ENCODE data around the gene SFXN5.

Gene SFXN5

DNA sequence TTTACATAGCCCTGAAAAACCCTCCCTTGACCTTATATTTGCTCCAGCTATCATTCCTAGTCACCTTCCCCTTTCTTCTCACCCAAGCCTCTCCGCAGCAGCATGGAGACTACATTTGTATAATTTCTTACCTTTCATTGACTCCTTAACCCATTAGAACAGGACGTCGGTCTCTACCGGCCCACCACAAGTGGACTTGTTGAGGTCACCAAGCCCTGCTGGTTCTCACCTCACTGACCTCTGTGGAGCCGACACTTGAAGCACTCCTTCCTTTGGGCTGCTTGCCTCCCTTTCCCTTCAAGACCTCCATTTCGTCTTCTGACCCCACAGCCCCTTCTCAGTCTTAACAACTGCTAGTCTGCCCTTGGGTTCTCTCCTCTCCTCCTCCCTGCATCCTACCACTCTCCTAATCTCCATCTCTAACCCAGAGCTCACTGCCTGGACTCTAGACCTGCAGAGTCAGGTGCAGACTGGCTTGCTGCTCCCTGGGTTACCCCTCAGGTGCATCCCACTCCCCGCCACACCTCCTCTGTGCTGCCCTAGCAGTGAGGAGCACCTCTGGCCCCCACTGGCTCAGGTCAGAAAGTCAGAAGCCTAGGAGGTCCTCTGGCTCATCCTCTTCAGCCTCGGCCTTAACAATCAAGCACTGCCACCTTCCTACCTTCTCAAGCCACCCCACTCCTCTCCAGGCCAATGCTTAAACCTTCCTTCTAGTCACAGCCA is 5.3 kb upstream of the SFXN5 start:
- no peak for ATAC-seq (ENCODE audit: low read depth)
- no peaks in the 10 kb centered on the region for H3K4me1 ChIP-seq (ENCODE audit: insufficient read depth, poor library complexity, severe bottlenecking)
- H3K36me3 ChIP-seq (ENCODE audit: low read depth), result no peaks in the 10 kb centered on the region; the same call in 1 of the 2 replicates
- no peaks in the 10 kb centered on the region for H3K9me3 ChIP-seq (ENCODE audit: severe bottlenecking)
- no peak overlapping the region for H3K4me3 ChIP-seq (ENCODE audit: severe bottlenecking)
- TF ChIP-seq, protein P1, sequence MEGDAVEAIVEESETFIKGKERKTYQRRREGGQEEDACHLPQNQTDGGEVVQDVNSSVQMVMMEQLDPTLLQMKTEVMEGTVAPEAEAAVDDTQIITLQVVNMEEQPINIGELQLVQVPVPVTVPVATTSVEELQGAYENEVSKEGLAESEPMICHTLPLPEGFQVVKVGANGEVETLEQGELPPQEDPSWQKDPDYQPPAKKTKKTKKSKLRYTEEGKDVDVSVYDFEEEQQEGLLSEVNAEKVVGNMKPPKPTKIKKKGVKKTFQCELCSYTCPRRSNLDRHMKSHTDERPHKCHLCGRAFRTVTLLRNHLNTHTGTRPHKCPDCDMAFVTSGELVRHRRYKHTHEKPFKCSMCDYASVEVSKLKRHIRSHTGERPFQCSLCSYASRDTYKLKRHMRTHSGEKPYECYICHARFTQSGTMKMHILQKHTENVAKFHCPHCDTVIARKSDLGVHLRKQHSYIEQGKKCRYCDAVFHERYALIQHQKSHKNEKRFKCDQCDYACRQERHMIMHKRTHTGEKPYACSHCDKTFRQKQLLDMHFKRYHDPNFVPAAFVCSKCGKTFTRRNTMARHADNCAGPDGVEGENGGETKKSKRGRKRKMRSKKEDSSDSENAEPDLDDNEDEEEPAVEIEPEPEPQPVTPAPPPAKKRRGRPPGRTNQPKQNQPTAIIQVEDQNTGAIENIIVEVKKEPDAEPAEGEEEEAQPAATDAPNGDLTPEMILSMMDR (IDR thresholded peaks at IDR 0.05; ENCODE audit: poor library complexity, severe bottlenecking), result no peak
- DNase-seq (ENCODE audit: low spot score), result no peak
- no peak overlapping the region for H3K27ac ChIP-seq (ENCODE audit: poor library complexity, severe bottlenecking)
- no peaks in the 10 kb centered on the region for H3K27me3 ChIP-seq (ENCODE audit: insufficient read depth, poor library complexity, severe bottlenecking)

DNA sequence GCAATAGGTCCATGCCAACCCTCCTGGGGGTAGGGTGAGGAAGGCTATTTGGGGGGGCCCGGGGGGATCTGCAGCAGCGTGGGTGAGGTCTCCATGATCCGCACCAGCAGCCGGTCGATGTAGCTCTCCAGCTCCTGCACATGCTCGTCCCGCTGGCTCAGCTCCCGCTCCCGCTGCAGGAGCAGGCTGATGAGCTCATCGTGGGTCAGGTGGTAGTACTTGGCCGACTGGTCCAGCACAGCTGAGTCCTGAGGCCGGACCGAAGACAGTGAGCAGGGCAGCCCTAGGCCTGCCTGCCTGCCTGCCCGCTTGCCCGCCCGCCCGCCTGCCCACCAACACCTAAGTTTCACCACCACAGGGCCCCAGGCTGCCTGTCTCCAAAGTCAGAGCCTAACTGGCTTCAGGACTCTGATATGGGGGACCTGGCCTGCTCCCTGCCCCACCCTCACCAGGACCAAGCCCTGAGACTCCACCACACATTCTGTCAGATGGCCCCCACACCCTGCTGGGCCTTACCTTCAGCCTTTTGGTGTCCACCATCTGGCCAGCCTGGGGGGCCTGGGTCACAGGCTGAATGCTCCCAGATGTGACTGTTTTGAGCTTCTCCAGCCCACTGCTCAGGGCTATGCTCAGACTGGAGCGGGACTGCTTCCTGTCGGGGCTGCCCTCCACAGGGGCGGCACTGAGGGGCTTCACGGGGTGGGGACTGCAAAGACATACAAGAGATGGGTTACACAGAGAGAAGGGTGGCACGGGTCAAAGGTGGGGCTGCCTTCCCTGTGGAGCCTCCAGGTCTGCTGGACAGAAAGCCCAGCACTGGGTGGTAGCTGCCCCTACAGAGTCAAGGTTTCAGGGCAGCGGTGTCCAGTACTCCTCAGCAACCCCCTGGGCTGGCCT is 4.2 kb upstream of the SFXN5 start:
- no peak for ATAC-seq (ENCODE audit: low read depth)
- Histone ChIP-seq H3K9me3 (ENCODE audit: severe bottlenecking) (no peaks in the 10 kb centered on the region), H3K4me1 (ENCODE audit: insufficient read depth, poor library complexity, severe bottlenecking) (no peaks in the 10 kb centered on the region), H3K27ac (ENCODE audit: poor library complexity, severe bottlenecking) (no peak overlapping the region), H3K4me3 (ENCODE audit: severe bottlenecking) (no peak overlapping the region), H3K27me3 (ENCODE audit: insufficient read depth, poor library complexity, severe bottlenecking) (no peaks in the 10 kb centered on the region), H3K36me3 (ENCODE audit: low read depth) (no peaks in the 10 kb centered on the region; the same call in 1 of the 2 replicates)
- no peak for DNase-seq (ENCODE audit: low spot score)
- TF ChIP-seq, protein P1 (IDR thresholded peaks at IDR 0.05; ENCODE audit: poor library complexity, severe bottlenecking), result no peak

DNA sequence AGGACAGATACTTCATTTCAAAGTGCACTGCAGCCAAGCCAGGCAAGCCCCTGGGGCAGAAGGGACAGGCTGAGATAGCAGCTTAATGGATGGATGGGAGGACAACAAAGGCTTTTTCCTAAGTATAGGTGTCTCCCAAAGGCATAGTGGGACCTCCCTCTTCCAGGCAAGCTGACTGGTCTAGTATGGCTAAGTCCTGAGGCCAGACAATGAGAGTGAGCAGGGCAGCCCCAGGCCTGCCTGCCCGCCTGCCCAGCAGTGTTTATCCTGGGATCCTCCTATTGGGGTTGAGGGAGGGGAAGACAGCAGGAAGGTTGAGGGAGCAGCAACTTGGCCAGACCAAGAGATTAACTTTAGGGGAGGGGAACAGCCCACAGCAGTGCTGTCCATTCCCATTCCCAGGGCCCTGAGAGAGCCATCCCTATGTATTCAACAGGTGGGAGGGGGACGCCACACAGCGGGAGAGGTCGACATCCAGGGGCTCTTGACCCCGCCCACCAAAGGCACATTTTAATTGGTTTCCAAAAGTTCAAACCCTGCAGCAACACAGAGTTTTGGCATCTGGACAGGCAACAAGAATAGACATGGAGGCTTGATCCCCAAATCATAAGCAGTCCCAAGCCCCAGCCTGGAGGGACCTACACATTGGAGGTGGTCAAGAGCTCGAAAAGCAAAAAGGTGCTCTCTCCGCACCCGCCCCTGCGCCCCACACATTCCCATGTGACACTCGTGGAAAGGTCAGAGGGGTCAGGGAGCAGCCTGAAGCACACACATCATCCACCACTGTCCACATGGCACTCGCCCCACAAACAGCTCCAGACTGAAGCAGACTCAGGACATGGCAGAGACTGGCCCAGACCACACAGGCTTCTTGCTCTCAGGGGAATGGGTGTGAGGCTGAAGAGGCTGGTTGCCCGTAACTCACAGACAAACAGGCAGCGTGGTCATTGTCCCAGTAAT is 2.9 kb upstream of the SFXN5 start:
- Histone ChIP-seq H3K4me3 (ENCODE audit: severe bottlenecking) (no peak overlapping the region), H3K27me3 (ENCODE audit: insufficient read depth, poor library complexity, severe bottlenecking) (no peaks in the 10 kb centered on the region), H3K9me3 (ENCODE audit: severe bottlenecking) (no peaks in the 10 kb centered on the region), H3K4me1 (ENCODE audit: insufficient read depth, poor library complexity, severe bottlenecking) (peaks cover 5% of the 10 kb centered on the region), H3K27ac (ENCODE audit: poor library complexity, severe bottlenecking) (no peak overlapping the region), H3K36me3 (ENCODE audit: low read depth) (no peaks in the 10 kb centered on the region; the same call in 1 of the 2 replicates)
- ATAC-seq (ENCODE audit: low read depth) (no peak), DNase-seq (ENCODE audit: low spot score) (no peak)
- TF ChIP-seq, protein P1 (IDR thresholded peaks at IDR 0.05; ENCODE audit: poor library complexity, severe bottlenecking), result no peak

DNA sequence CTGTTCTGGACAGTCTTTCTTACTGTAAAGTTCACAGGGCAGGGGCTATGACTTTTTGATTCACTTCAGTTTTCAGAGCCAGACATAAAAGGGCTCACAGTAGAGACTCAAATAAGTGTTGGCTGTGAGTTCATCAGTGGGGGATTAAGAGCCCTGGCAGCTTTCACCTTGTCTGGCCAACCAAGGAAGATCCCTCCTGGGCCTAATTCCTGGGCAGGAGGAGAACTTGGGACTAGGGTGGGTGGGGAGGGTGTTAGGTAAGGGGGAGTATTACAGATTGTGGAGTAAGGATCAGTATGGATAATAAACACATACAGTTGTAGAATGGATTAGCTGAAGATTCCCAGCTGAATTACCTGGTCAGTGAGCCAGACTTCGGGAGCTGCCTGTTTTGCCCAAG is 904 bp upstream of the SFXN5 start:
- Histone ChIP-seq H3K4me3 (ENCODE audit: severe bottlenecking) (peak overlapping the region; percentile 84), H3K9me3 (ENCODE audit: severe bottlenecking) (no peaks in the 10 kb centered on the region), H3K27ac (ENCODE audit: poor library complexity, severe bottlenecking) (peak overlapping the region; percentile 61), H3K4me1 (ENCODE audit: insufficient read depth, poor library complexity, severe bottlenecking) (peaks cover 13% of the 10 kb centered on the region), H3K27me3 (ENCODE audit: insufficient read depth, poor library complexity, severe bottlenecking) (no peaks in the 10 kb centered on the region), H3K36me3 (ENCODE audit: low read depth) (no peaks in the 10 kb centered on the region)
- no peak for ATAC-seq (ENCODE audit: low read depth)
- TF ChIP-seq, protein P1 (IDR thresholded peaks at IDR 0.05; ENCODE audit: poor library complexity, severe bottlenecking), result no peak
- DNase-seq (ENCODE audit: low spot score), result no peak
